Cardiac muscle cell (in vitro differentiated cells and primary cell): ENCODE measurements around the gene SECTM1. TPM values are rescaled to one million over a fixed set of nuclear protein-coding genes. Genes with fewer than 3 reads are reported as not detected.

Experiments used
- DNase-seq, 2 donors: peaks; one replicate each; pipeline versions ENCODE4 v3.0.0 to v3.0.0-alpha.2; 2010 to 2017; ENCODE audit warnings: low read depth in 1 of 2, low spot score in 1 of 2
- H3K27ac ChIP-seq: fragments of 200-600 bp; sonication (generic); 2 replicates; pipeline ENCODE4 v1.5.1; 2016
- H3K27me3 ChIP-seq: fragments of 200-600 bp; sonication (generic); 2 replicates; pipeline ENCODE4 v1.6.0; 2016; ENCODE audit warnings: control low read depth
- H3K36me3 ChIP-seq: fragments of 200-600 bp; sonication (generic); 2 replicates; pipeline ENCODE4 v1.5.1; 2016; ENCODE audit warnings: control low read depth
- H3K4me1 ChIP-seq: fragments of 200-600 bp; sonication (generic); 2 replicates; pipeline ENCODE4 v1.8.1; 2017; ENCODE audit warnings: low read depth, mild to moderate bottlenecking, mixed run types
- H3K4me3 ChIP-seq: fragments of 200-600 bp; sonication (generic); 2 replicates; pipeline ENCODE4 v1.5.1; 2016; ENCODE audit warnings: mild to moderate bottlenecking
- H3K9me3 ChIP-seq: fragments of 200-600 bp; sonication (generic); 2 replicates; pipeline ENCODE4 v1.5.1; 2017; ENCODE audit warnings: low read depth, mild to moderate bottlenecking, control low read depth
- polyA plus RNA-seq: library from polyadenylated mRNA; unstranded; fragments of >200 nt; fragmentation: Nextera tagmentation; extraction: Ambion mirVana; gene quantifications from 2 replicates; pipeline ENCODE4 v1.2.1, GENCODE V29; 2016
- total RNA-seq: library from RNA; depleted of rRNA; stranded (reverse); fragments of >200 nt; gene quantifications from 2 replicates; pipeline ENCODE4 v1.2.3, GENCODE V29; 2016
- TF ChIP-seq, protein P1 (sequence below): IDR thresholded peaks from 2 replicates; pipeline ENCODE4 v1.5.1; 2012; ENCODE audit warnings: low read depth, mild to moderate bottlenecking, low read length

Gene SECTM1
- total and polyA plus RNA-seq, 2 experiments from 2014 or later = not detected

DNA sequence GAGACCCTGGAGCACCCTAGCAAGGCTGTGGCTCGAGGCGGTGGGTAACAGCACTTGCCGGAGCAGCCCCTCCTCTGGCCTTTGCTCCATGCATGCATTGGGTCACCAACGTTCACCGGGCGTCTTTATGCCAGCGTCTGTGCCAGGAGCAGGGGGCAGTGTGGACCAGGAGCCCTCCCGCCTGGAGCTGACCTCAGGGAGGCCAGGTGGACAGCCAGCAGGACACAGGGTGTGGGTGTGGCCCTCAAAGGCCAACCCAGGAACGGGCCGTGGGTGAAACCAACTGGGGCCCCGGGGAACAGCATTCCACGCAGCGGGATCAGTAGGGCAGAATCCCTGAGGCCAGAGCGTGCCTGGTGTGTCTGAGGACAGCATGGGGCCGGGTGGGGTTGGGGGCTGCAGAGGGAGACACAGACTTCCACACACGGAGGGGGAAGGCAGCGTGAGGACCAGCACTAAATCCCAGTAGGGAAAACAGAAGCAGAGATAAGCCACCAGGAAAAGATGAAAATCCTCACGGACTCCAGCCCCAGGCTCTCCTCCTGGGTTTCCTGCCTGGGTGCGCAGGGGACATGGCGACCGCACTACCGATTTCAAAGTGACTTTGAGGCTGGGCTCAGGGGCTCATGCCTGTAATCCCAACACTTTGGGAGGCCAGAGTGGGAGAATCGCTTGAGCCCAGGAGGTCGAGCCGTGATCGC, 13.3 kb downstream of the SECTM1 start:
- Histone ChIP-seq H3K36me3 (no peaks in the 10 kb centered on the region), H3K4me1 (peaks cover 10% of the 10 kb centered on the region), H3K27me3 (peaks cover 10% of the 10 kb centered on the region), H3K27ac (no peak overlapping the region), H3K4me3 (no peak overlapping the region), H3K9me3 (no peaks in the 10 kb centered on the region)
- TF ChIP-seq, protein P1, sequence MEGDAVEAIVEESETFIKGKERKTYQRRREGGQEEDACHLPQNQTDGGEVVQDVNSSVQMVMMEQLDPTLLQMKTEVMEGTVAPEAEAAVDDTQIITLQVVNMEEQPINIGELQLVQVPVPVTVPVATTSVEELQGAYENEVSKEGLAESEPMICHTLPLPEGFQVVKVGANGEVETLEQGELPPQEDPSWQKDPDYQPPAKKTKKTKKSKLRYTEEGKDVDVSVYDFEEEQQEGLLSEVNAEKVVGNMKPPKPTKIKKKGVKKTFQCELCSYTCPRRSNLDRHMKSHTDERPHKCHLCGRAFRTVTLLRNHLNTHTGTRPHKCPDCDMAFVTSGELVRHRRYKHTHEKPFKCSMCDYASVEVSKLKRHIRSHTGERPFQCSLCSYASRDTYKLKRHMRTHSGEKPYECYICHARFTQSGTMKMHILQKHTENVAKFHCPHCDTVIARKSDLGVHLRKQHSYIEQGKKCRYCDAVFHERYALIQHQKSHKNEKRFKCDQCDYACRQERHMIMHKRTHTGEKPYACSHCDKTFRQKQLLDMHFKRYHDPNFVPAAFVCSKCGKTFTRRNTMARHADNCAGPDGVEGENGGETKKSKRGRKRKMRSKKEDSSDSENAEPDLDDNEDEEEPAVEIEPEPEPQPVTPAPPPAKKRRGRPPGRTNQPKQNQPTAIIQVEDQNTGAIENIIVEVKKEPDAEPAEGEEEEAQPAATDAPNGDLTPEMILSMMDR = no peak
- no peak for DNase-seq

DNA sequence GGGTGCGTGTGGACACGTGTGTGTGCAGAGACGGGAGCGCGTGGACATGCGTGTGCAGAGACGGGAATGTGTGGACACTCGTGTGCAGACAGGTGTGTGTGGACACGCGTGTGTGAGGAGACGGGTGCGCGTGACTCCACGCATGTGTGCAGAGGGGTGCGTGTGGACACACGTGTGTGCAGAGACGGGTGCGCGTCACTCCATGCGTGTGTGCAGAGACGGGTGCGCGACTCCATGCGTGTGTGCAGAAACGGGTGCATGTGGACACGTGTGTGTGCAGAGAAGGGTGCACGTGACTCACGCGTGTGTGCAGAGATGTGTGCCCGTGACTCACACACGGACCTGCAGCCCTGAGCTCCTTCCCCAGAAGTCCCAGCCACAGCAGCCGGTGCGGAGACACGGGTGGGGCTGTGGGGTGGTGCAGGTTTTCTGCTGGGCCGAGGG, 13.9 kb downstream of the SECTM1 start:
- no peak for DNase-seq
- no peak overlapping the region for H3K27ac ChIP-seq
- H3K36me3 ChIP-seq = no peaks in the 10 kb centered on the region
- H3K4me1 ChIP-seq = peaks cover 11% of the 10 kb centered on the region
- H3K9me3 ChIP-seq = no peaks in the 10 kb centered on the region
- peaks cover 10% of the 10 kb centered on the region for H3K27me3 ChIP-seq
- TF ChIP-seq, protein P1 = no peak
- H3K4me3 ChIP-seq = no peak overlapping the region

DNA sequence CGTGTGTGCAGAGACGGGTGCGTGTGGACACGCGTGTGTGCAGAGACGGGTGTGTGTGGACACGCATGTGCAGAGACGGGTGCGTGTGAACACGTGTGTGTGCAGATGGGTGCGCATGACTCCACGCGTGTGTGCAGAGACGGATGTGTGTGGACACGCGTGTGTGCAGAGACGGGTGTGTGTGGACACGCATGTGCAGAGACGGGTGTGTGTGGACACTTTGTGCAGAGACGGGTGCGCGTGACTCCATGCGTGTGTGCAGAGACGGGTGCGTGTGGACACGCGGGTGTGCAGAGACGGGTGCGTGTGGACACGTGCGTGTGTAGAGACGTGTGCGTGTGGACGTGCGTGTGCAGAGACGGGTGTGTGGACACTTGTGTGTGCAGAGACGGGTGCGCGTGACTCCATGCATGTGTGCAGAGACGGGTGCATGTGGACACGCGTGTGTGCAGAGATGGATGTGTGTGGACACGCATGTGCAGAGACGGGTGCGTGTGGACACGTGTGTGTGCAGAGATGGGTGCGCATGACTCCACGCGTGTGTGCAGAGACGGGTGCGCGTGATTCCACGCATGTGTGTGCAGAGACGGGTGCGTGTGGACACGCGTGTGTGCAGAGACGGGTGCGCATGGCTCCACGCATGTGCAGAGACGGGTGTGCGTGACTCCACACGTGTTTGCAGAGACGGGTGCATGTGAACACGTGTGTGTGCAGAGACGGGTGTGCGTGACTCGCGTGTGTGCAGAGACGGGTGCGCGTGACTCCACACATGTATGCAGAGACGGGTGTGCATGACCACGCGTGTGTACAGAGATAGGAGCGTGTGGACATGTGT, 14.6 kb downstream of the SECTM1 start:
- H3K36me3 ChIP-seq = no peaks in the 10 kb centered on the region
- TF ChIP-seq, protein P1 = no peak
- no peaks in the 10 kb centered on the region for H3K9me3 ChIP-seq
- DNase-seq = no peak
- peaks cover 10% of the 10 kb centered on the region for H3K27me3 ChIP-seq
- peaks cover 11% of the 10 kb centered on the region for H3K4me1 ChIP-seq
- no peak overlapping the region for H3K27ac ChIP-seq
- no peak overlapping the region for H3K4me3 ChIP-seq

DNA sequence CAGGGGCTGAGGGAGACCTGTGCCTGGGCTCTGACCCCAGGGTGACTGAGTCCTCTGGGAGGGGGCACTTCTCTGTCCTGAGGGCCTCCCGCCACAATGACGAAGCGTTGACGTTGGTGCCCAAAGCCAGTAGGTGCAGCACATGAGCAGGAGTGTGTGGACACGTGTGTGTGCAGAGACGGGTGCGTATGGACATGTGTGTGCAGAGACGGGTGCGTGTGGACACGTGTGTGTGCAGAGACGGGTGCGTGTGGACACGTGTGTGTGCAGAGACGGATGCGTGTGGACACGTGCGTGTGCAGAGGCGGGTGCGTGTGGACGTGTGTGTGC, 15.4 kb downstream of the SECTM1 start:
- Histone ChIP-seq H3K27ac (no peak overlapping the region), H3K36me3 (no peaks in the 10 kb centered on the region), H3K27me3 (peaks cover 10% of the 10 kb centered on the region), H3K9me3 (no peaks in the 10 kb centered on the region), H3K4me1 (peaks cover 11% of the 10 kb centered on the region), H3K4me3 (no peak overlapping the region)
- no peak for DNase-seq
- TF ChIP-seq, protein P1 = no peak

DNA sequence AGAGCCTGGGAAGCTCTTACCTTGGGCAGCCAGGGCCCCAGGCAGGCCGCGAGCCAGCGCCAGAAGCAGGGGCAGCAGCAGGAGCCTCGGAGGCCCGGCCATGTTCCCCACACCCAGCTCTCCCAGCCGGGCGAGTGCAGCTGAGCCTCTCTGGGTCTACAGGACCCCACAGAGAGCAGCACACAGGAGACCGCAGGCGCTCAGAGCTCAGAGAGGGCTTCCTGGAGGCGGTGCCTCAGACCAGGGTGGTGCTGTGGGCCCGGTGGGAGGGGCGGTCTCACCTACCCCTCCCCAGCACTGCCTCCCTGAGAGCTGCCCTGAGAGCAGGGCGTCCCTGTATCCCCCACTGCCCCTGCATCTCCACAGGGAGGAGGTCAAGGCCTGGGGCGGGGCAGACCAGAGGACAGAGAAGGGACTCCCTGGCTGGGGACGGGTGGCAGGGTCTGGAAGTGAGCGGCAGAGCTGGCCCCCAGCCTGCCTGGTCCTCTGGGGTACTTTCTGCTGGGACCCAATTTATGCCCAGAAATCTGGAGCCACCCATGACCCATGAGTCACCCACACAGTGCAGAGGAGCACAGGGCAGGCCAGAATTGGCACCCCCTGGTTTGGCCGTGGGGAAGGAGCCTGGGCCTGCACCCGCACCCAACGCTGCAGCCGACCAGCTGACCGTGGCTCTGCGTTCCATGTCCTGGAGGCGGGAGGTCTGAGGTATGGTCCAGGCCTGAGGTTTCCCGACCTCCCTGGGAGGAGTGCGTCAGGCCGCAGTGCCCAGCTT, 16.0 kb downstream of the SECTM1 start, which contains the start of gene CD7:
TSS of gene CD7 (minus strand) at position 215 of the 775 bp plus-strand sequence. CDS start at position 102, 113 bp downstream.
- no peak for DNase-seq
- no peak within 1 kb of the TSS for H3K27ac ChIP-seq
- TF ChIP-seq, protein P1 = no peak
- H3K36me3 ChIP-seq = no peaks in the 10 kb centered on the region
- H3K9me3 ChIP-seq = no peaks in the 10 kb centered on the region
- no peak within 1 kb of the TSS for H3K4me3 ChIP-seq
- peaks cover 11% of the 10 kb centered on the region for H3K4me1 ChIP-seq
- peaks cover 6% of the 10 kb centered on the region for H3K27me3 ChIP-seq
